ENCODE results near the gene SATB1.
"Not testable (repeated sequence)": the region's sequence is repeated elsewhere in the genome, so short reads cannot be mapped to it uniquely, and the experiment has no call there.

Gene SATB1

GRCh38 chr3:18346097-18346496, 79.0 kb downstream of the SATB1 start:
- Histone ChIP-seq H3K27ac (no peak overlapping the region), H3K4me3 (no peak overlapping the region), H3K9me3 (ENCODE audit: low read depth, low read length) (no peaks in the 10 kb centered on the region), H3K36me3 (ENCODE audit: insufficient read depth, low read length) (no peaks in the 10 kb centered on the region; the same call in 1 of the 2 replicates), H3K9ac (ENCODE audit: insufficient read length) (no peak overlapping the region)
- no peak for DNase-seq (ENCODE audit: low read depth, low spot score)
- TF ChIP-seq POLR2AphosphoS5 (IDR thresholded peaks at IDR 0.05; ENCODE audit: borderline replicate concordance, low read depth, low read length) (no peak), FOXP2 (optimal IDR thresholded peaks at IDR 0.05; ENCODE audit: control extremely low read depth, extremely low read length, insufficient read depth) (no peak), EZH2 (IDR thresholded peaks at IDR 0.05) (no peak)

GRCh38 chr3:18345015-18345367, 80.1 kb downstream of the SATB1 start:
- no peaks in the 10 kb centered on the region for H3K36me3 ChIP-seq (ENCODE audit: insufficient read depth, low read length)
- no peak overlapping the region for H3K4me3 ChIP-seq
- TF ChIP-seq POLR2AphosphoS5 (IDR thresholded peaks at IDR 0.05; ENCODE audit: borderline replicate concordance, low read depth, low read length) (no peak), EZH2 (IDR thresholded peaks at IDR 0.05) (no peak), FOXP2 (optimal IDR thresholded peaks at IDR 0.05; ENCODE audit: control extremely low read depth, extremely low read length, insufficient read depth) (no peak)
- no peak for DNase-seq (ENCODE audit: low read depth, low spot score)
- H3K9ac ChIP-seq (ENCODE audit: insufficient read length) = no peak overlapping the region
- no peaks in the 10 kb centered on the region for H3K9me3 ChIP-seq (ENCODE audit: low read depth, low read length)
- no peak overlapping the region for H3K27ac ChIP-seq

DNA sequence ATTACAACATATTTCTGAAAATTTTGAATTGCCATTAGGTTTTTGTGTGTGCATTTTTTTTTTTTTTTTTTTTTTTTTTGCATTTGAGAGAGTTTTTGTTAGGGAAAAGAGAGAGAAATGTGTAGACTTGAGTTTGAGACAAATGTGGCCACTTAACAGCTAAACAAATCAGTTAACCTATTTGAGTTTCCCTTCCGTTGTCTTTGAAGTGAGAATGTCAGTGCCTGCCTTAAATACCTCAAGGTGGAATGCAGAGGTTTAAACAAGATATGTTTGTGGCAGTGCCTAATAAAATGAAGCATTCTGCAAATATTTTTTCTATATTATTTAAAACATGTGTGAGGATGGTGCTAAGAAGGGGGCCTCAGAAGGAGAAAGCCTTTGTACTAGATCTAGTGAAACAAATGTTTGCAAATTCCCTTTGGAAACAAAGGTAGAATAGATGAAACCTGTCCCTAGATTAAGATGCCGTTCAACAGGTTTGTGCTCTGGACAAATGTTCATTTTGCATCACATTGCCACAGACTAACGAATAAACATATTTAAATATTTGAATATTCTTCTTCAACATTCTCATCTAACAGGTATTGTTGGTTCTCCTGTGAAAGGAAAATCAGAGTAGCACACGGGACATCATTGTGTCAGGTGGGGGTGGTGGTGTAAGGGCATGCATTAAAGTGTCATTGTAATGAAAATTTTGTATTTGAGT, 80.7 kb downstream of the SATB1 start:
- H3K27ac ChIP-seq = no peak overlapping the region
- TF ChIP-seq POLR2AphosphoS5 (IDR thresholded peaks at IDR 0.05; ENCODE audit: borderline replicate concordance, low read depth, low read length) (no peak), FOXP2 (optimal IDR thresholded peaks at IDR 0.05; ENCODE audit: control extremely low read depth, extremely low read length, insufficient read depth) (no peak), EZH2 (IDR thresholded peaks at IDR 0.05) (no peak)
- no peak overlapping the region for H3K4me3 ChIP-seq
- no peak for DNase-seq (ENCODE audit: low read depth, low spot score)
- H3K36me3 ChIP-seq (ENCODE audit: insufficient read depth, low read length) = no peaks in the 10 kb centered on the region
- no peak overlapping the region for H3K9ac ChIP-seq (ENCODE audit: insufficient read length)
- no peaks in the 10 kb centered on the region for H3K9me3 ChIP-seq (ENCODE audit: low read depth, low read length)

GRCh38 chr3:18343809-18344208, 81.3 kb downstream of the SATB1 start:
- DNase-seq (ENCODE audit: low read depth, low spot score) = no peak
- H3K27ac ChIP-seq = no peak overlapping the region
- H3K9ac ChIP-seq (ENCODE audit: insufficient read length) = no peak overlapping the region
- no peaks in the 10 kb centered on the region for H3K36me3 ChIP-seq (ENCODE audit: insufficient read depth, low read length)
- no peak overlapping the region for H3K4me3 ChIP-seq
- H3K9me3 ChIP-seq (ENCODE audit: low read depth, low read length) = no peaks in the 10 kb centered on the region
- TF ChIP-seq FOXP2 (optimal IDR thresholded peaks at IDR 0.05; ENCODE audit: control extremely low read depth, extremely low read length, insufficient read depth) = no peak
- no peak for TF ChIP-seq POLR2AphosphoS5 (IDR thresholded peaks at IDR 0.05; ENCODE audit: borderline replicate concordance, low read depth, low read length)
- no peak for TF ChIP-seq EZH2 (IDR thresholded peaks at IDR 0.05)

DNA sequence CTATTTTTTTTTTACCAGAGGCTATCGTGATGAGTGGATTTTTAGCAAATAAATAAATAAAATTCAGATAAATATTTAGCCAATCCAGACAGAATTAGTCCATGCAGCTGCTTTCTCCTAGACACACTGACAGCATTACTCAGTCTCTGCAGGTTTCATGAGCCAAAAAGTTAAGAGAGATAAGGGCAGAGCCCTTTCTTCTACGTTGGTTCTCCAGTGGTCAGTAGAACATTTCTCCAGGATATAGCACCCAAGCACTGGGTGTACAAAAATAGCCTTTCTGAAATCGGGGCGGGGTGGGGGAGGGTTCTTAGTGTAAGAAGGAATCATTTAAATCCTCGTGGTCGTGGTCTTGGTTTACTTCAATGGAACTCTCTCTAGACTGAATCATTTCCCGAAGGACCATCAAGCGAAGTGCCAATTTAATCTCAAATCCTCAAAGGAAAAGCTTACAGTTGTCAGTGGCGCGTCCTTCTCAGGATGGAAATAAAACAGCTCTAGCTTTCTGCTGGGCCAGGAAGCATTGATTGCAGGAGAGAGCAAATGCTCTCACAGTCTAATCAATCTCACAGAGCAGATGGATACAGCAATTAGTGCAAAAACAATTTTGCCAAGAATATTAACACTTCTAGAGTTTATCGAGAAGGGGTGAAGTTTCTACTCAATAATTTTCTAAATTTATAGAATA, 86.2 kb downstream of the SATB1 start:
- H3K36me3 ChIP-seq (ENCODE audit: insufficient read depth, low read length) = no peaks in the 10 kb centered on the region
- TF ChIP-seq FOXP2 (optimal IDR thresholded peaks at IDR 0.05; ENCODE audit: control extremely low read depth, extremely low read length, insufficient read depth) (no peak), POLR2AphosphoS5 (IDR thresholded peaks at IDR 0.05; ENCODE audit: borderline replicate concordance, low read depth, low read length) (no peak), EZH2 (IDR thresholded peaks at IDR 0.05) (no peak)
- no peaks in the 10 kb centered on the region for H3K9me3 ChIP-seq (ENCODE audit: low read depth, low read length)
- no peak overlapping the region for H3K27ac ChIP-seq
- DNase-seq (ENCODE audit: low read depth, low spot score) = no peak
- no peak overlapping the region for H3K4me3 ChIP-seq
- H3K9ac ChIP-seq (ENCODE audit: insufficient read length) = no peak overlapping the region

GRCh38 chr3:18337231-18337630, 87.9 kb downstream of the SATB1 start:
- Histone ChIP-seq H3K4me3 (no peak overlapping the region), H3K36me3 (ENCODE audit: insufficient read depth, low read length) (no peaks in the 10 kb centered on the region), H3K9ac (ENCODE audit: insufficient read length) (no peak overlapping the region), H3K27ac (no peak overlapping the region), H3K9me3 (ENCODE audit: low read depth, low read length) (no peaks in the 10 kb centered on the region)
- TF ChIP-seq FOXP2 (optimal IDR thresholded peaks at IDR 0.05; ENCODE audit: control extremely low read depth, extremely low read length, insufficient read depth) = no peak
- TF ChIP-seq EZH2 (IDR thresholded peaks at IDR 0.05) = no peak
- no peak for TF ChIP-seq POLR2AphosphoS5 (IDR thresholded peaks at IDR 0.05; ENCODE audit: borderline replicate concordance, low read depth, low read length)
- no peak for DNase-seq (ENCODE audit: low read depth, low spot score)

GRCh38 chr3:18334837-18335601, 90.1 kb downstream of the SATB1 start:
- Histone ChIP-seq H3K4me3 (no peak overlapping the region), H3K36me3 (ENCODE audit: insufficient read depth, low read length) (no peaks in the 10 kb centered on the region), H3K27ac (no peak overlapping the region)

DNA sequence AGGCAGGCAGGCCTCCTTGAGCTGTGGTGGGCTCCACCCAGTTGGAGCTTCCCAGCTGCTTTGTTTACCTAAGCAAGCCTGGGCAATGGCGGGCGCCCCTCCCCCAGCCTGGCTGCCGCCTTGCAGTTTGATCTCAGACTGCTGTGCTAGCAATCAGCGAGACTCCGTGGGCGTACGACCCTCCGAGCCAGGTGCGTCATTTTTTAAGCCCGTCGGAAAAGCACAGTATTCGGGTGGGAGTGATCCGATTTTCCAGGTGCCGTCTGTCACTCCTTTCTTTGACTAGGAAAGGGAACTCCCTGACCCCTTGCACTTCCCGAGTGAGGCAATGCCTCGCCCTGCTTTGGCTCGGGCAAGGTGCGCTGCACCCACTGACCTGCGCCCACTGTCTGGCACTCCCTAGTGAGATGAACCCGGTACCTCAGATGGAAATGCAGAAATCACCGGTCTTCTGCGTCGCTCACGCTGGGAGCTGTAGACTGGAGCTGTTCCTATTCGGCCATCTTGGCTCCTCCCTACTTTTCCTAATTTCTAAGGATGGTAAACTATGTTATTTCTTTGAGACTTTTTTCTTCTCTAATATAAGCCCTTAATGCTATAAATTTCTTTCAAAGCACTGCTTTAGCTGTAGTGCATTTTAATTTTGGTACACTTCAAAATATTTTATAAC, 94.2 kb downstream of the SATB1 start:
- not testable (repeated sequence) for H3K4me3 ChIP-seq; H3K36me3 ChIP-seq (ENCODE audit: insufficient read depth, low read length); DNase-seq (ENCODE audit: low read depth, low spot score); H3K9ac ChIP-seq (ENCODE audit: insufficient read length); H3K27ac ChIP-seq; H3K9me3 ChIP-seq (ENCODE audit: low read depth, low read length)

More at GRCh38 chr3:18334837-18335601, 90.1 kb downstream of the SATB1 start:
- TF ChIP-seq POLR2AphosphoS5 (IDR thresholded peaks at IDR 0.05; ENCODE audit: borderline replicate concordance, low read depth, low read length) (no peak), FOXP2 (optimal IDR thresholded peaks at IDR 0.05; ENCODE audit: control extremely low read depth, extremely low read length, insufficient read depth) (no peak), EZH2 (IDR thresholded peaks at IDR 0.05) (no peak)
- Histone ChIP-seq H3K9me3 (ENCODE audit: low read depth, low read length) (no peaks in the 10 kb centered on the region), H3K9ac (ENCODE audit: insufficient read length) (no peak overlapping the region)
- DNase-seq (ENCODE audit: low read depth, low spot score) = no peak
